Liver (tissue), 9 donors: ENCODE data around the gene IL7R. TPM values are rescaled to one million over a fixed set of nuclear protein-coding genes. Genes with fewer than 3 reads are reported as not detected.

ENCODE experiments used
- DNase-seq: peaks from one replicate; pipeline ENCODE4 v3.0.0-alpha.2; 2017; ENCODE audit warnings: low spot score
- H3K27ac ChIP-seq, 2 donors: one replicate each; pipeline ENCODE4 v1.7.0; 2013; ENCODE audit warnings: inconsistent platforms in 2 of 2, low read length in 2 of 2, control low read depth in 1 of 2, low read depth in 1 of 2, mild to moderate bottlenecking in 1 of 2
- H3K27me3 ChIP-seq, 4 donors: one replicate each; pipeline versions ENCODE4 v1.6.1 to v1.7.0; 2013; ENCODE audit warnings: low read length in 3 of 4, inconsistent platforms in 1 of 4, mild to moderate bottlenecking in 1 of 4, moderate library complexity in 1 of 4; ENCODE audit not compliant: control insufficient read depth in 4 of 4, insufficient read depth in 4 of 4
- H3K36me3 ChIP-seq, 4 donors: one replicate each; pipeline versions ENCODE4 v1.6.1 to v1.7.0; 2013; ENCODE audit warnings: low read length in 3 of 4, mild to moderate bottlenecking in 3 of 4, low read depth in 1 of 4, moderate library complexity in 1 of 4; ENCODE audit not compliant: control insufficient read depth in 4 of 4, insufficient read depth in 3 of 4
- H3K4me1 ChIP-seq, 4 donors: one replicate each; pipeline versions ENCODE4 v1.6.1 to v1.7.0; 2013; ENCODE audit warnings: low read length in 3 of 4, mild to moderate bottlenecking in 3 of 4, moderate library complexity in 1 of 4; ENCODE audit not compliant: control insufficient read depth in 4 of 4, insufficient read depth in 4 of 4
- H3K4me3 ChIP-seq, 3 donors: one replicate each; pipeline versions ENCODE4 v1.6.1 to v1.7.0; 2013; ENCODE audit warnings: low read length in 3 of 3, control low read depth in 1 of 3, low read depth in 1 of 3, mild to moderate bottlenecking in 1 of 3
- H3K9ac ChIP-seq, 2 donors: one replicate each; pipeline ENCODE4 v1.7.0; 2013; ENCODE audit warnings: low read length in 2 of 2, mild to moderate bottlenecking in 2 of 2, moderate library complexity in 2 of 2, control low read depth in 1 of 2, low read depth in 1 of 2
- H3K9me3 ChIP-seq, 4 donors: one replicate each; pipeline versions ENCODE4 v1.6.1 to v1.7.0; 2013; ENCODE audit warnings: low read length in 3 of 4; ENCODE audit not compliant: control insufficient read depth in 4 of 4
- ATF3 ChIP-seq: IDR thresholded peaks from 2 replicates; pipeline ENCODE4 v1.6.1; 2016; ENCODE audit warnings: antibody characterized with exemption
- CTCF ChIP-seq: fragments of 150-350 bp; IDR thresholded peaks from 2 replicates; pipeline ENCODE4 v1.5.1; 2017; ENCODE audit warnings: improper control_type of control experiment, low read depth, low read length; ENCODE audit not compliant: missing input control
- EGR1 ChIP-seq, 2 donors: IDR thresholded peaks; 2 replicates each; pipeline ENCODE4 v1.6.1; 2016 to 2018; ENCODE audit warnings: antibody characterized with exemption in 2 of 2, low read depth in 2 of 2
- FOXA1 ChIP-seq: IDR thresholded peaks from 2 replicates; pipeline ENCODE4 v1.6.1; 2016; ENCODE audit warnings: antibody characterized with exemption
- FOXA2 ChIP-seq: IDR thresholded peaks from 2 replicates; pipeline ENCODE4 v1.6.1; 2016; ENCODE audit warnings: antibody characterized with exemption
- GABPA ChIP-seq, 2 donors: IDR thresholded peaks in 1 of 2; conservative IDR thresholded peaks in 1 of 2; 2 replicates each; pipeline ENCODE4 v1.6.1; 2016; ENCODE audit warnings: antibody characterized with exemption in 2 of 2, mild to moderate bottlenecking in 1 of 2, moderate library complexity in 1 of 2
- HNF4A ChIP-seq, 2 donors: conservative IDR thresholded peaks; 2 replicates each; pipeline ENCODE4 v1.6.1; 2016; ENCODE audit warnings: antibody characterized with exemption in 2 of 2, mild to moderate bottlenecking in 2 of 2
- HNF4G ChIP-seq: IDR thresholded peaks from 2 replicates; pipeline ENCODE4 v1.6.1; 2016; ENCODE audit warnings: antibody characterized with exemption
- JUND ChIP-seq, 2 donors: IDR thresholded peaks; 2 replicates each; pipeline ENCODE4 v1.6.1; 2016; ENCODE audit warnings: antibody characterized with exemption in 2 of 2
- MAX ChIP-seq: IDR thresholded peaks from 2 replicates; pipeline ENCODE4 v1.6.1; 2016; ENCODE audit warnings: antibody characterized with exemption
- RAD21 ChIP-seq, 2 donors: IDR thresholded peaks; 2 replicates each; pipeline ENCODE4 v1.6.1; 2016; ENCODE audit warnings: antibody characterized with exemption in 2 of 2, mild to moderate bottlenecking in 2 of 2
- RXRA ChIP-seq, 2 donors: IDR thresholded peaks; 2 replicates each; pipeline ENCODE4 v1.6.1; 2017 to 2018; ENCODE audit warnings: antibody characterized with exemption in 2 of 2, mild to moderate bottlenecking in 1 of 2
- SP1 ChIP-seq: IDR thresholded peaks from 2 replicates; pipeline ENCODE4 v1.6.1; 2018; ENCODE audit warnings: antibody characterized with exemption, mild to moderate bottlenecking
- TAF1 ChIP-seq: conservative IDR thresholded peaks from 2 replicates; pipeline ENCODE4 v1.6.1; 2016; ENCODE audit warnings: antibody characterized with exemption, mild to moderate bottlenecking
- YY1 ChIP-seq: IDR thresholded peaks from 2 replicates; pipeline ENCODE4 v1.6.1; 2016; ENCODE audit warnings: antibody characterized with exemption, mild to moderate bottlenecking
- ZBTB33 ChIP-seq: IDR thresholded peaks from 2 replicates; pipeline ENCODE4 v1.6.1; 2016; ENCODE audit warnings: antibody characterized with exemption
- WGBS: extraction: QIAGEN DNeasy Blood & Tissue Kit; methylation state at CpG from one replicate; pipeline ENCODE4 v1.1.7; 2013; 5-methylcytosine and 5-hydroxymethylcytosine counted together
- polyA plus RNA-seq, 2 donors: library from polyadenylated mRNA; stranded (reverse) in 1 of 2; unstranded in 1 of 2; fragments of 200-250 nt in 1 of 2; fragments of >200 nt in 1 of 2; fragmentation: Nextera tagmentation in 1 of 2; extraction: Ambion mirVana in 1 of 2; gene quantifications; one replicate each; pipeline versions ENCODE4 v1.2.1 to v1.2.3, GENCODE V29; 2013 to 2015
- total RNA-seq, 2 donors: library from RNA; depleted of rRNA; stranded (reverse); fragments of >200 nt; gene quantifications; one replicate each; pipeline ENCODE4 v1.2.3, GENCODE V29; 2014
- TF ChIP-seq, protein P1 (sequence below): IDR thresholded peaks from 2 replicates; pipeline ENCODE4 v1.6.1; 2016; ENCODE audit warnings: antibody characterized with exemption, mild to moderate bottlenecking
- donor health status: healthy.
- donor health status: healthy.
- donor health status: healthy.
- donor health status: healthy.
- donor health status: healthy.

IL7R gene
- total and polyA plus RNA-seq, 4 donors: 1.0 to 5.4 (median 2.4) TPM

DNA sequence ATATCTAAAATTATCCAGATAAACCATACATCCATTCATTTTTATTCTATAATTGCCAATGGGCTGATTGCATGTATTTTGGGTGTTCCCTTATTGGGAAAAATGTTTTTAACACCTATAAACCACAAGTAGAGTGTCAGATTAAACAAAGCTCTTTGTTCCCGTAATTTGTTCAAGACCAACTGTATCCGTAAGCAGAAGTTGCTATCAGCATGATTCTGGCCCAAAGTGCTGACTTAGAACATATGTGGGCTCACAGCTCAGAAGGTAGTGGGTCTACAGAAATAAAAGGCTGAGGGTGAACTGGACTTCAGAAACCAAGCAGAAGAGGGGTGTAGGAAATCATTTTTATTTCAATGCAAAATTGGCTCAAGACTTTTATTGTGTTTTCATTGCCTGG lies 23.5 kb upstream of the IL7R start:
- WGBS: 89% methylated on average over 2 of the region's 2 CpGs
- H3K27ac ChIP-seq: no peak overlapping the region
- H3K4me1 ChIP-seq: no peaks in the 10 kb centered on the region
- H3K9me3 ChIP-seq: no peaks in the 10 kb centered on the region
- no peak for DNase-seq
- no peak overlapping the region for H3K4me3 ChIP-seq
- no peaks in the 10 kb centered on the region for H3K36me3 ChIP-seq
- no peaks in the 10 kb centered on the region for H3K27me3 ChIP-seq
- TF ChIP-seq, protein P1, sequence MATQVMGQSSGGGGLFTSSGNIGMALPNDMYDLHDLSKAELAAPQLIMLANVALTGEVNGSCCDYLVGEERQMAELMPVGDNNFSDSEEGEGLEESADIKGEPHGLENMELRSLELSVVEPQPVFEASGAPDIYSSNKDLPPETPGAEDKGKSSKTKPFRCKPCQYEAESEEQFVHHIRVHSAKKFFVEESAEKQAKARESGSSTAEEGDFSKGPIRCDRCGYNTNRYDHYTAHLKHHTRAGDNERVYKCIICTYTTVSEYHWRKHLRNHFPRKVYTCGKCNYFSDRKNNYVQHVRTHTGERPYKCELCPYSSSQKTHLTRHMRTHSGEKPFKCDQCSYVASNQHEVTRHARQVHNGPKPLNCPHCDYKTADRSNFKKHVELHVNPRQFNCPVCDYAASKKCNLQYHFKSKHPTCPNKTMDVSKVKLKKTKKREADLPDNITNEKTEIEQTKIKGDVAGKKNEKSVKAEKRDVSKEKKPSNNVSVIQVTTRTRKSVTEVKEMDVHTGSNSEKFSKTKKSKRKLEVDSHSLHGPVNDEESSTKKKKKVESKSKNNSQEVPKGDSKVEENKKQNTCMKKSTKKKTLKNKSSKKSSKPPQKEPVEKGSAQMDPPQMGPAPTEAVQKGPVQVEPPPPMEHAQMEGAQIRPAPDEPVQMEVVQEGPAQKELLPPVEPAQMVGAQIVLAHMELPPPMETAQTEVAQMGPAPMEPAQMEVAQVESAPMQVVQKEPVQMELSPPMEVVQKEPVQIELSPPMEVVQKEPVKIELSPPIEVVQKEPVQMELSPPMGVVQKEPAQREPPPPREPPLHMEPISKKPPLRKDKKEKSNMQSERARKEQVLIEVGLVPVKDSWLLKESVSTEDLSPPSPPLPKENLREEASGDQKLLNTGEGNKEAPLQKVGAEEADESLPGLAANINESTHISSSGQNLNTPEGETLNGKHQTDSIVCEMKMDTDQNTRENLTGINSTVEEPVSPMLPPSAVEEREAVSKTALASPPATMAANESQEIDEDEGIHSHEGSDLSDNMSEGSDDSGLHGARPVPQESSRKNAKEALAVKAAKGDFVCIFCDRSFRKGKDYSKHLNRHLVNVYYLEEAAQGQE: no peak
- TF ChIP-seq TAF1 (no peak), SP1 (no peak), FOXA1 (no peak), YY1 (no peak), FOXA2 (no peak), HNF4A (conservative IDR thresholded peaks at IDR 0.05) (no peak), RXRA (IDR thresholded peaks at IDR 0.05) (no peak), EGR1 (IDR thresholded peaks at IDR 0.05; ENCODE audit: low read depth in 2 of 2) (no peak), RAD21 (IDR thresholded peaks at IDR 0.05) (no peak), ATF3 (no peak), HNF4G (no peak), ZBTB33 (no peak), GABPA (IDR thresholded peaks at IDR 0.05 in 1 of 2, conservative IDR thresholded peaks at IDR 0.05 in 1 of 2) (no peak), JUND (IDR thresholded peaks at IDR 0.05) (no peak), MAX (no peak), CTCF (no peak)
- H3K9ac ChIP-seq: no peak overlapping the region
